Endothelial cell (in vitro differentiated cells): ENCODE results near the gene CRIP3. TPM values are rescaled to one million over a fixed set of nuclear protein-coding genes. Genes with fewer than 3 reads are reported as not detected.

ENCODE experiments used
- DNase-seq: peaks from one replicate; pipeline ENCODE4 v3.0.0; 2021; ENCODE audit warnings: low spot score
- H3K27ac Mint-ChIP-seq: one replicate; pipeline ENCODE4 v1.8.0; 2021; ENCODE audit warnings: mixed read lengths, inconsistent platforms; ENCODE audit not compliant: unreplicated experiment
- H3K27me3 Mint-ChIP-seq: one replicate; pipeline ENCODE4 v1.8.0; 2021; ENCODE audit warnings: mild to moderate bottlenecking, moderate library complexity, mixed read lengths, inconsistent platforms; ENCODE audit not compliant: unreplicated experiment
- H3K36me3 Mint-ChIP-seq: one replicate; pipeline ENCODE4 v1.8.0; 2021; ENCODE audit warnings: mild to moderate bottlenecking, low read depth, mixed read lengths, inconsistent platforms; ENCODE audit not compliant: unreplicated experiment
- H3K4me1 Mint-ChIP-seq: one replicate; pipeline ENCODE4 v1.8.0; 2021; ENCODE audit warnings: mild to moderate bottlenecking, mixed read lengths, inconsistent platforms; ENCODE audit not compliant: unreplicated experiment
- H3K4me3 Mint-ChIP-seq: one replicate; pipeline ENCODE4 v1.8.0; 2021; ENCODE audit warnings: mild to moderate bottlenecking, mixed read lengths, inconsistent platforms; ENCODE audit not compliant: unreplicated experiment
- H3K9me3 Mint-ChIP-seq: one replicate; pipeline ENCODE4 v1.8.0; 2021; ENCODE audit warnings: mixed read lengths, inconsistent platforms; ENCODE audit not compliant: unreplicated experiment
- total RNA-seq: library from RNA; stranded (reverse); fragmentation: NEBNext Ultra II Directional; extraction: Animal tissue kit (Norgen Biotek cat#: 25700); gene quantifications from one replicate; pipeline ENCODE4 v1.2.1, GENCODE V29; 2021; ENCODE audit not compliant: unreplicated experiment
- TF ChIP-seq, protein P1 (sequence below): fragments of 200-600 bp; sonication (generic); IDR thresholded peaks from one replicate; pipeline ENCODE4 v1.5.0; 2021; ENCODE audit warnings: antibody characterized with exemption; ENCODE audit not compliant: unreplicated experiment

The CRIP3 gene
- total RNA-seq, 1 donor from 2014 or later, result 1.1 TPM

- Mint-ChIP-seq H3K9me3 (no peaks in the 10 kb centered on the region), H3K27me3 (peaks cover 13% of the 10 kb centered on the region), H3K4me1 (peaks cover 13% of the 10 kb centered on the region), H3K4me3 (no peak overlapping the region), H3K36me3 (no peaks in the 10 kb centered on the region), H3K27ac (no peak overlapping the region)
- DNase-seq, result no peak
- TF ChIP-seq, protein P1, sequence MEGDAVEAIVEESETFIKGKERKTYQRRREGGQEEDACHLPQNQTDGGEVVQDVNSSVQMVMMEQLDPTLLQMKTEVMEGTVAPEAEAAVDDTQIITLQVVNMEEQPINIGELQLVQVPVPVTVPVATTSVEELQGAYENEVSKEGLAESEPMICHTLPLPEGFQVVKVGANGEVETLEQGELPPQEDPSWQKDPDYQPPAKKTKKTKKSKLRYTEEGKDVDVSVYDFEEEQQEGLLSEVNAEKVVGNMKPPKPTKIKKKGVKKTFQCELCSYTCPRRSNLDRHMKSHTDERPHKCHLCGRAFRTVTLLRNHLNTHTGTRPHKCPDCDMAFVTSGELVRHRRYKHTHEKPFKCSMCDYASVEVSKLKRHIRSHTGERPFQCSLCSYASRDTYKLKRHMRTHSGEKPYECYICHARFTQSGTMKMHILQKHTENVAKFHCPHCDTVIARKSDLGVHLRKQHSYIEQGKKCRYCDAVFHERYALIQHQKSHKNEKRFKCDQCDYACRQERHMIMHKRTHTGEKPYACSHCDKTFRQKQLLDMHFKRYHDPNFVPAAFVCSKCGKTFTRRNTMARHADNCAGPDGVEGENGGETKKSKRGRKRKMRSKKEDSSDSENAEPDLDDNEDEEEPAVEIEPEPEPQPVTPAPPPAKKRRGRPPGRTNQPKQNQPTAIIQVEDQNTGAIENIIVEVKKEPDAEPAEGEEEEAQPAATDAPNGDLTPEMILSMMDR, result no peak
Observed at GRCh38 chr6:43280234-43280633, 28.4 kb downstream of the CRIP3 start.

DNA sequence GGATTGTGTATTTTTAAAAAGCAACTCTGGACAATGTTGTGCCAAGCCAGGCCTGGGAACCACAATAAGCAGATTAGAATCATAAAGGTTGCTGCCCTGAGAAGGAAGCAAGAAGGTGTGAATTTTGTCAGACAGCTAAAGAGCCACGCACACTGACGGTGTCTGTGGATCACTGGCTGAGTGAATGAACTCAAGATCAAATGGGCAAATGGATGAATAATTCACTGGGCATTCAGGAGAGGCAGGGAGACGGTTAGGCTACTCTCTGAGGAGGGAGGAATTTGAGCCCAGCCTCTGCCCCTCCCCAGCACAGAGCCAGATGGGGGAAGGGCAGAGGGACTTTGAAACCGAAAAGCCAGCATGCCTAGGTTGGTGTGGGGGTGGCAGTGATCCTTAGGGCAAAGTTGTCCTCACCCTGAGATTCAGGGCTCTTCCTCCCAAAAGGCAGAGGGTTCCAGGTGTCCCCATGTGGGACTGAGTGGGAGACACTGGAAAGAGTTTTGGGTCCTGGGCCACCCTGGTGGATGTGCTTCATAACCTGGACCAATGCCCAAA lies 30.0 kb downstream of the CRIP3 start:
- Mint-ChIP-seq H3K36me3 (no peaks in the 10 kb centered on the region), H3K9me3 (no peaks in the 10 kb centered on the region), H3K27ac (no peak overlapping the region), H3K4me1 (peaks cover 15% of the 10 kb centered on the region), H3K27me3 (peaks cover 16% of the 10 kb centered on the region), H3K4me3 (no peak overlapping the region)
- TF ChIP-seq, protein P1, result no peak
- no peak for DNase-seq

GRCh38 chr6:43277643-43278523 lies 30.7 kb downstream of the CRIP3 start:
- no peak overlapping the region for H3K27ac Mint-ChIP-seq
- no peaks in the 10 kb centered on the region for H3K36me3 Mint-ChIP-seq
- H3K27me3 Mint-ChIP-seq, result peaks cover 20% of the 10 kb centered on the region
- DNase-seq, result no peak
- H3K4me1 Mint-ChIP-seq, result peaks cover 15% of the 10 kb centered on the region
- TF ChIP-seq, protein P1, result no peak
- H3K9me3 Mint-ChIP-seq, result no peaks in the 10 kb centered on the region
- H3K4me3 Mint-ChIP-seq, result no peak overlapping the region

DNA sequence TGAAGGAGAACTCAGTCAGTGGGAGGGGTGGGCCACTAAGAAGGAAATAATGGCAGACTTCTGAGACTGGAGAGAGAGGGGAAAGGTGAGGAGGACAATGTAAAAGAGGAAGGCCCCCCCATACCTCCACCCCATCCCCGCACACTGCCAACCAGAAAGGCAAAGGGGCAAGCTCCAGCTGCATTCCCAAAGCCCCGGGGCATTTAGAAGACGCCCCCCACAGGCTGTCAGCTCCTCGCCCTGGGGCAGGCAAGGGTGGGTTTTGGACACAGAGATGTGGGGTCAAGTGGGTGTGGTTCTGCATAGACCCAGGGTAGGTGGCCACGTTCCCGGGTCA lies 31.4 kb downstream of the CRIP3 start:
- no peaks in the 10 kb centered on the region for H3K9me3 Mint-ChIP-seq
- no peaks in the 10 kb centered on the region for H3K36me3 Mint-ChIP-seq
- no peak overlapping the region for H3K4me3 Mint-ChIP-seq
- peaks cover 20% of the 10 kb centered on the region for H3K27me3 Mint-ChIP-seq
- no peak for DNase-seq
- TF ChIP-seq, protein P1, result no peak
- peaks cover 12% of the 10 kb centered on the region for H3K4me1 Mint-ChIP-seq
- no peak overlapping the region for H3K27ac Mint-ChIP-seq
